Kidney epithelial cell (primary cell): Measurements from ENCODE around the gene ADAP1. TPM values are rescaled to one million over a fixed set of nuclear protein-coding genes. Genes with fewer than 3 reads are reported as not detected.
"Not testable (repeated sequence)": the region's sequence is repeated elsewhere in the genome, so short reads cannot be mapped to it uniquely, and the experiment has no call there.

Source experiments
- DNase-seq: peaks from one replicate; pipeline ENCODE4 v3.0.0-alpha.2; 2010; ENCODE audit warnings: low read depth
- H3K27me3 ChIP-seq: 2 replicates; pipeline ENCODE4 v1.6.0; 2011; ENCODE audit warnings: low read length; ENCODE audit not compliant: control insufficient read depth, insufficient read depth
- H3K36me3 ChIP-seq: 2 replicates; pipeline ENCODE4 v1.5.1; 2011; ENCODE audit warnings: low read length; ENCODE audit not compliant: control insufficient read depth, insufficient read depth
- H3K4me3 ChIP-seq: 2 replicates; pipeline ENCODE4 v1.5.1; 2011; ENCODE audit warnings: low read depth, mild to moderate bottlenecking, control low read depth, low read length
- CTCF ChIP-seq: IDR thresholded peaks from 2 replicates; pipeline ENCODE4 v1.5.1; 2011; ENCODE audit warnings: mild to moderate bottlenecking, moderate library complexity, low read length, control low read depth, inconsistent platforms; ENCODE audit not compliant: insufficient read depth, poor library complexity, severe bottlenecking
- total RNA-seq: library from RNA; depleted of rRNA; stranded (reverse); fragments of >200 nt; gene quantifications from 2 replicates; pipeline ENCODE4 v1.2.3, GENCODE V29; 2015

Gene ADAP1
- total RNA-seq, result 14.3 and 14.9 TPM in 2 replicates

DNA sequence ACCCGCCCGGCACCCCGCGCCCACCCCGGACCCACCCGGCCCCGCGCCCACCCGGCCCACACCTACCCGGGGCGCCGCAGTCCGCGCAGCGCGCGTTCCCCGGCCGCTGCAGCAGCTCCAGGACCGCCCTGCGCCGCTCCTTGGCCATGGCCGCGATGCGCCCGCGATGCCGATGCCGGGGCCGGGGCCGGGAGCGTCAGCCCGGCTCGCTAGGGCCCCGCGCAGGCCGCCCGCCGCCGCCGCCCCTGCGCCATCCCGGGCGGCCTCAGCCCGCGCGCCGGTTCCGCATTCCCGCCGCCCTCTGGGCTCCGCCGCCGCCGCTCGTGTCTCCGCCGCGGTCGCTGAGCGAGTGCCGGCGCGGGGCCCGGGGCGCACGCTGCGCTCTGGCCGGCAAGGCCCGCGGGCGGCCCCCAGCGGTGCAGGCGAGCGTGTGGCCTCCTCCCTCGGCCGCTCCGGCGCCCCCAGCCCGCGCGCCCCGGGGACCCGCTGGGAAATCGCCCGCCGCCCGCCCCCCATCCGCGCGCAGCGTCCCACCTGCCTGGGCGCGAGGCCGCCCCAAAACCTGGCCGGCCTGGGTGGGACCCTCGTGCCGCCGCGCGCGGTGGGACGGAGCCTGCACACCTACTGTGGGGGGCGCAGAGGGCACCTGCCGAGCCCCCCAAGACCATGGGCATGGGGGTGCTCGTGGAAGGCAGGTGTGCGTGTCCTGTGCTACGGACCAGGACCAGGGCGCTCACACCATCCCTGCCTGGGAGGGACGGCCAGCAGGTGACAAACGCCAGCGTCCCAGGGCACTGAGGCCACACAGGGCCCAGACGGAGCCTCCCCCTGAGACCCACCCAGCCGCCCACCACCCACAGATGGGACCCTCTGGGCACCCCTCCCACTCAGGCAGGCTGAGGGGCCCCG, at the start of gene ADAP1:
ADAP1 (minus strand) TSS at position 351 of the 909 bp plus-strand sequence; CDS start at position 148, 203 bp downstream.
- no peak for DNase-seq
- Histone ChIP-seq H3K4me3 (peak within 1 kb of the TSS; percentile 34), H3K27me3 (peaks cover 46% of the 10 kb centered on the region), H3K36me3 (no peaks in the 10 kb centered on the region)
- no peak for TF ChIP-seq CTCF

GRCh38 chr7:1002445-1002844, 48.0 kb upstream of the ADAP1 start:
- not testable (repeated sequence) for DNase-seq, H3K27me3 ChIP-seq, H3K36me3 ChIP-seq, H3K4me3 ChIP-seq

DNA sequence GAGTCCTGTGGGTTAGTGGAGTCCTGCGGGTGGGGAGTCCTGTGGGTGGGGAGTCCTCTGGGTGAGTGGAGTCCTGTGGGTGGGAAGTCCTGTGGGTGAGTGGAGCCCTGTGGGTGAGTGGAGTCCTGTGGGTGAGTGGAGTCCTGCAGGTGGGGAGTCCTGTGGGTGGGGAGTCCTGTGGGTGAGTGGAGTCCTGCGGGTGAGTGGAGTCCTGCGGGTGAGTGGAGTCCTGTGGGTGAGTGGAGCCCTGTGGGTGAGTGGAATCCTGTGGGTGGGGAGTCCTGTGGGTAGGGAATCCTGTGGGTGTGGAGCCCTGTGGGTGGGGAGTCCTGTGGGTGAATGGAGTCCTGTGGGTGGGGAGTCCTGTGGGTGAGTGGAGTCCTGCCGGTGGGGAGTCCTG, 47.5 kb upstream of the ADAP1 start:
- H3K4me3 ChIP-seq, H3K27me3 ChIP-seq, H3K36me3 ChIP-seq, DNase-seq: not testable (repeated sequence)

GRCh38 chr7:1001069-1001770, 46.7 kb upstream of the ADAP1 start:
- DNase-seq, H3K4me3 ChIP-seq, H3K36me3 ChIP-seq, H3K27me3 ChIP-seq: not testable (repeated sequence)

GRCh38 chr7:999941-1000935, 45.8 kb upstream of the ADAP1 start:
- Histone ChIP-seq H3K27me3 (no peaks in the 10 kb centered on the region), H3K36me3 (peaks cover 2% of the 10 kb centered on the region), H3K4me3 (no peak overlapping the region)
- DNase-seq, result no peak
- TF ChIP-seq CTCF, result no peak

- H3K4me3 ChIP-seq, result no peak overlapping the region
- H3K36me3 ChIP-seq, result peaks cover 2% of the 10 kb centered on the region
- TF ChIP-seq CTCF, result no peak
- no peak for DNase-seq
- no peaks in the 10 kb centered on the region for H3K27me3 ChIP-seq
Observed at GRCh38 chr7:999149-999879, 44.8 kb upstream of the ADAP1 start.
